ENCODE measurements around the gene PTPN6. TPM values are rescaled to one million over a fixed set of nuclear protein-coding genes. Genes with fewer than 3 reads are reported as not detected.

The PTPN6 gene
- total and polyA plus RNA-seq, 4 experiments from 2014 or later, result 126 to 325 (median 194) TPM

- Histone ChIP-seq H3K4me3 (ENCODE audit: low read length in 2 of 2) (no peak overlapping the region), H3K36me3 (ENCODE audit: insufficient read depth, low read length) (peaks cover 6% of the 10 kb centered on the region), H3K9me3 (ENCODE audit: control insufficient read depth in 1 of 2, low read length in 2 of 2) (no peaks in the 10 kb centered on the region), H3K4me1 (ENCODE audit: insufficient read depth, low read length) (peaks cover 35% of the 10 kb centered on the region), H3K27me3 (ENCODE audit: insufficient read depth, low read length) (no peaks in the 10 kb centered on the region), H3K27ac (ENCODE audit: low read depth, low read length) (peak overlapping the region; percentile 95)
- H3K4me1 Mint-ChIP-seq, result peaks cover 26 to 61% (median 38%) of the 10 kb centered on the region in 4 donors
- CTCF ChIA-PET (ENCODE audit: partially characterized antibody), result interaction anchor here (1.1 to 18.5 kb wide), 4 partner anchors 11 to 253 kb away, joined by 3 to 774 read pairs (median 41); partner anchors contain the start of gene SPSB2
- no peaks in the 10 kb centered on the region for H3K27me3 Mint-ChIP-seq
- H3K9me3 Mint-ChIP-seq, result peaks cover 0 to 2% (median 0%) of the 10 kb centered on the region in 8 donors
- POLR2A ChIA-PET (ENCODE audit: partially characterized antibody), result interaction anchor here (0.9 to 22.1 kb wide), 9 partner anchors 10 to 865 kb away, joined by 3 to 1807 read pairs (median 19); partner anchors contain the start of genes ATN1, C12orf57, C1RL and ENO2
- peak overlapping the region in 7 of 8 donors; percentile 27 to 55 (median 49) for H3K4me3 Mint-ChIP-seq
- intact Hi-C loops (cut with micrococcal nuclease), result no loop called here
- peaks cover 6 to 33% of the 10 kb centered on the region in 2 donors for H3K36me3 Mint-ChIP-seq
- DNase-seq, result peak in 1 of 5 donors; percentile 41
- peak overlapping the region; percentile 72 to 99 (median 92) for H3K27ac Mint-ChIP-seq
Measured at GRCh38 chr12:6935371-6936193, 15.6 kb upstream of the PTPN6 start.

GRCh38 chr12:6936194-6936635 is 14.9 kb upstream of the PTPN6 start:
- ChIA-PET CTCF (ENCODE audit: partially characterized antibody) (interaction anchor here (1.1 to 18.5 kb wide), 4 partner anchors 12 to 252 kb away, joined by 3 to 774 read pairs (median 41); partner anchors contain the start of gene SPSB2), POLR2A (ENCODE audit: partially characterized antibody) (interaction anchor here (0.9 to 22.1 kb wide), 11 partner anchors 10 to 866 kb away, joined by 3 to 1807 read pairs (median 19); partner anchors contain the start of genes ATN1, C12orf57, C1RL and ENO2)
- no peaks in the 10 kb centered on the region for H3K27me3 ChIP-seq (ENCODE audit: insufficient read depth, low read length)
- intact Hi-C loops (cut with micrococcal nuclease), result no loop called here
- Mint-ChIP-seq H3K4me3 (peak overlapping the region; percentile 80 to 88 (median 84)), H3K27ac (peak overlapping the region; percentile 91 to 99 (median 94)), H3K9me3 (peaks cover 0 to 2% (median 0%) of the 10 kb centered on the region in 8 donors), H3K36me3 (peaks cover 6 to 33% of the 10 kb centered on the region in 2 donors), H3K27me3 (no peaks in the 10 kb centered on the region), H3K4me1 (peaks cover 23 to 56% (median 37%) of the 10 kb centered on the region in 4 donors)
- H3K9me3 ChIP-seq (ENCODE audit: control insufficient read depth in 1 of 2, low read length in 2 of 2), result no peaks in the 10 kb centered on the region
- H3K36me3 ChIP-seq (ENCODE audit: insufficient read depth, low read length), result peaks cover 6% of the 10 kb centered on the region
- DNase-seq, result no peak
- peak overlapping the region in 1 of 2 donors; percentile 82 for H3K4me3 ChIP-seq (ENCODE audit: low read length in 2 of 2)
- peaks cover 35% of the 10 kb centered on the region for H3K4me1 ChIP-seq (ENCODE audit: insufficient read depth, low read length)
- peak overlapping the region; percentile 95 for H3K27ac ChIP-seq (ENCODE audit: low read depth, low read length)

- H3K4me1 Mint-ChIP-seq, result peaks cover 23 to 56% (median 37%) of the 10 kb centered on the region in 4 donors
- peaks cover 0 to 2% (median 0%) of the 10 kb centered on the region in 8 donors for H3K9me3 Mint-ChIP-seq
- Histone ChIP-seq H3K36me3 (ENCODE audit: insufficient read depth, low read length) (peaks cover 6% of the 10 kb centered on the region), H3K27me3 (ENCODE audit: insufficient read depth, low read length) (no peaks in the 10 kb centered on the region), H3K4me1 (ENCODE audit: insufficient read depth, low read length) (peaks cover 34% of the 10 kb centered on the region), H3K27ac (ENCODE audit: low read depth, low read length) (peak overlapping the region; percentile 95), H3K9me3 (ENCODE audit: control insufficient read depth in 1 of 2, low read length in 2 of 2) (no peaks in the 10 kb centered on the region), H3K4me3 (ENCODE audit: low read length in 2 of 2) (peak overlapping the region; percentile 47 to 82)
- intact Hi-C loops (cut with micrococcal nuclease), result no loop called here
- peak overlapping the region; percentile 80 to 88 (median 84) for H3K4me3 Mint-ChIP-seq
- CTCF ChIA-PET (ENCODE audit: partially characterized antibody), result interaction anchor here (0.7 to 18.5 kb wide), 15 partner anchors 8 to 171 kb away, joined by 3 to 774 read pairs (median 6); partner anchors contain the start of genes SPSB2 and USP5
- peak; percentile 48 to 84 (median 53) for DNase-seq
- H3K27ac Mint-ChIP-seq, result peak overlapping the region; percentile 91 to 99 (median 94)
- POLR2A ChIA-PET (ENCODE audit: partially characterized antibody), result interaction anchor here (0.9 to 22.1 kb wide), 22 partner anchors 10 to 404 kb away, joined by 3 to 1807 read pairs (median 17); partner anchors contain the start of genes ATN1, C12orf57, C1RL and CDCA3
- H3K36me3 Mint-ChIP-seq, result peaks cover 6 to 33% of the 10 kb centered on the region in 2 donors
- H3K27me3 Mint-ChIP-seq, result no peaks in the 10 kb centered on the region
Measured at GRCh38 chr12:6936636-6937480, 14.3 kb upstream of the PTPN6 start.

DNA sequence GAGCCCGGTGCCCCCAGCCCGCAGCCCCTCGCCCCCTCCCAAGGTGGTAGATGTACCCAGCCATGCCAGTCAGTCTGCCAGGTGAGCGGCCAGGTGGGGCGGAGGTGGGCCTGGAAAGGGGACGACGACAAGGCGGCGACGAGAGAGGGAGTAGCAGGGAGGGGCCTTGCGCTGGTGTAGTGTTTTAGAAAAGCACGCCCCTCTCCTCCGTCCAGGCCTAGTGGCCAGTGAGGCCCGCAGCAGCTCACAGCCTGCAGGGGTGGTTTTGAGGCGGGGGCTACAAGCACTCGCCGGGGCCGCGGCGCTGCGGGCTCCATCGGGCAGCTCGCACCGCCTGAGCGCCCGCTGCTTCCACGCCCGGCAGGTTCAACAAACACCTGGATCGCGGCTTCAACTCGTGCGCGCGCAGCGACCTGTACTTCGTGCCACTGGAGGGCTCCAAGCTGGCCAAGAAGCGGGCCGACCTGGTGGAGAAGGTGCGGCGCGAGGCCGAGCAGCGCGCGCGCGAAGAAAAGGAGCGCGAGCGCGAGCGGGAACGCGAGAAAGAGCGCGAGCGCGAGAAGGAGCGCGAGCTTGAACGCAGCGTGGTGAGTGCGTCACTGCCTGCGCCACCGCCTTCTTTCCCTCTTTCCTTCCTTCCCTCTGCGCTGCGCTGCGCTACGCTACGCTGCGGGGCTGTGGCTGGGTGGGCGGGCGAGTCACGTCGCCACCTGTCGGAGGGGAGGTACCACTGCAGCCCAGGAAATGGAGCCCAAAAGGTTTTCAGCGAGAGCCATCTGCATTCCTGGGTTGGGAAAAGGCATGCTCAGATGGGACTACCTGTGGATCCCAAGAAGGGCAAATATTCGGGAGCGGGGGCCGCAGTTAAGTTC is 13.4 kb upstream of the PTPN6 start:
- peak overlapping the region; percentile 80 to 88 (median 84) for H3K4me3 Mint-ChIP-seq
- H3K27ac ChIP-seq (ENCODE audit: low read depth, low read length), result peak overlapping the region; percentile 95
- intact Hi-C loops (cut with micrococcal nuclease), result loop anchor here (1.0 kb wide), 3 partner anchors 13 to 68 kb away; partner anchors contain the start of genes EMG1 and PHB2
- H3K9me3 ChIP-seq (ENCODE audit: control insufficient read depth in 1 of 2, low read length in 2 of 2), result no peaks in the 10 kb centered on the region
- H3K36me3 ChIP-seq (ENCODE audit: insufficient read depth, low read length), result peaks cover 6% of the 10 kb centered on the region
- no peaks in the 10 kb centered on the region for H3K27me3 ChIP-seq (ENCODE audit: insufficient read depth, low read length)
- peak; percentile 92 to 96 (median 95) for DNase-seq
- POLR2A ChIA-PET (ENCODE audit: partially characterized antibody), result interaction anchor here (0.8 to 22.1 kb wide), 25 partner anchors 9 to 703 kb away, joined by 3 to 1807 read pairs (median 12); partner anchors contain the start of genes ATN1, C12orf57, C1RL and CDCA3
- H3K4me1 ChIP-seq (ENCODE audit: insufficient read depth, low read length), result peaks cover 29% of the 10 kb centered on the region
- H3K27me3 Mint-ChIP-seq, result no peaks in the 10 kb centered on the region
- H3K4me3 ChIP-seq (ENCODE audit: low read length in 2 of 2), result peak overlapping the region; percentile 47 to 82
- peaks cover 6 to 32% of the 10 kb centered on the region in 2 donors for H3K36me3 Mint-ChIP-seq
- peaks cover 0 to 2% (median 0%) of the 10 kb centered on the region in 8 donors for H3K9me3 Mint-ChIP-seq
- H3K4me1 Mint-ChIP-seq, result peaks cover 19 to 48% (median 35%) of the 10 kb centered on the region in 4 donors
- peak overlapping the region; percentile 93 to 99 (median 94) for H3K27ac Mint-ChIP-seq
- CTCF ChIA-PET (ENCODE audit: partially characterized antibody), result interaction anchor here (0.6 to 18.5 kb wide), 21 partner anchors 9 to 213 kb away, joined by 3 to 774 read pairs (median 5); partner anchors contain the start of genes COPS7A, LPCAT3, SPSB2 and USP5

- peaks cover 6% of the 10 kb centered on the region for H3K36me3 ChIP-seq (ENCODE audit: insufficient read depth, low read length)
- peaks cover 17 to 52% (median 39%) of the 10 kb centered on the region in 4 donors for H3K4me1 Mint-ChIP-seq
- H3K27ac Mint-ChIP-seq, result peak overlapping the region; percentile 93 to 99 (median 94)
- peaks cover 33% of the 10 kb centered on the region for H3K4me1 ChIP-seq (ENCODE audit: insufficient read depth, low read length)
- H3K4me3 ChIP-seq (ENCODE audit: low read length in 2 of 2), result no peak overlapping the region
- intact Hi-C loops (cut with micrococcal nuclease), result loop anchor here (1.0 kb wide), 3 partner anchors 14 to 69 kb away; partner anchors contain the start of genes EMG1 and PHB2
- H3K36me3 Mint-ChIP-seq, result peaks cover 6 to 30% of the 10 kb centered on the region in 2 donors
- ChIA-PET POLR2A (ENCODE audit: partially characterized antibody) (interaction anchor here (0.8 to 22.1 kb wide), 25 partner anchors 8 to 702 kb away, joined by 3 to 1807 read pairs (median 12); partner anchors contain the start of genes ATN1, C12orf57, C1RL and CDCA3), CTCF (ENCODE audit: partially characterized antibody) (interaction anchor here (0.6 to 18.5 kb wide), 16 partner anchors 8 to 214 kb away, joined by 3 to 774 read pairs (median 6); partner anchors contain the start of genes COPS7A, LPCAT3 and SPSB2)
- peak overlapping the region; percentile 95 for H3K27ac ChIP-seq (ENCODE audit: low read depth, low read length)
- no peaks in the 10 kb centered on the region for H3K27me3 ChIP-seq (ENCODE audit: insufficient read depth, low read length)
- H3K9me3 ChIP-seq (ENCODE audit: control insufficient read depth in 1 of 2, low read length in 2 of 2), result no peaks in the 10 kb centered on the region
- peak overlapping the region in 3 of 8 donors; percentile 13 to 87 (median 80) for H3K4me3 Mint-ChIP-seq
- H3K27me3 Mint-ChIP-seq, result no peaks in the 10 kb centered on the region
- peak in 1 of 5 donors; percentile 48 for DNase-seq
- peaks cover 0 to 4% (median 0%) of the 10 kb centered on the region in 8 donors for H3K9me3 Mint-ChIP-seq
Measured at GRCh38 chr12:6938353-6939190, 12.6 kb upstream of the PTPN6 start.

Measured in CD4-positive, alpha-beta memory T cell (primary cell).